ENCODE measurements around the gene TRAPPC5. TPM values are rescaled to one million over a fixed set of nuclear protein-coding genes. Genes with fewer than 3 reads are reported as not detected.

TRAPPC5 gene
- total and polyA plus RNA-seq, 2 experiments from 2014 or later = 78.3 to 252 TPM

- TF ChIP-seq ZNF114 (CRISPR knock-in tag; IDR thresholded peaks at IDR 0.05) (no peak), EZH2phosphoT487 (IDR thresholded peaks at IDR 0.05; ENCODE audit: unreplicated experiment) (no peak), POLR2AphosphoS5 (IDR thresholded peaks at IDR 0.05; ENCODE audit: low read depth) (no peak)
Observed at GRCh38 chr19:7706955-7707456, 26.4 kb downstream of the TRAPPC5 start (continued).

DNA sequence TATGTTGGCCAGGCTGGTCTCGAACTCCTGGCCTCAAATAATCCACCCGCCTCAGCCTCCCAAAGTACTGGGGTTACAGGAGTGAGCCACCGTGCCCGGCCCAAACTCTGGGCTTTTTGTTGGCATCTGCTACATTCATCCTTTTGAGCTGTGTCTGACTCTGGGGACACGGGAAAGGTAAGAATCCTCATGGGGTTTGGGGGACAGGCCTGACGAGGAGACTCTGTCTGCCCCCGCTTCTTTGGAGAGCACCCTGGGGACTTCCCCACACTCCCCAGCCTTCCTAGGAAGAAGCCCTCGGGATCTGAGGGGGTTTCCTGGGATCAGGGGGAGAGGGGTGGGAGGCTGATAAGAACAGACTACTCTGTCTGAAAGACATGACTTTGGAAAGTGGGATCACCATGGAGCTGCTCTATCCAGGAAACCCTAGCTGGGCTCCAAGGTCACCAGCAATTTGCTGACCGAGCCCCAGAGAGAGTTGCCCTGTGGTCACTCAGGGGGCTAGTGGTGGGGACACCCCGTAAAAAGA, 29.4 kb downstream of the TRAPPC5 start:
- no peaks in the 10 kb centered on the region for H3K36me3 ChIP-seq (ENCODE audit: insufficient read depth)
- TF ChIP-seq EZH2phosphoT487 (IDR thresholded peaks at IDR 0.05; ENCODE audit: unreplicated experiment) (no peak), ZNF462 (CRISPR knock-in tag; IDR thresholded peaks at IDR 0.05) (no peak), POLR2AphosphoS5 (IDR thresholded peaks at IDR 0.05; ENCODE audit: low read depth) (no peak), NANOG (IDR thresholded peaks at IDR 0.05; ENCODE audit: borderline replicate concordance) (no peak), ZNF331 (CRISPR knock-in tag; IDR thresholded peaks at IDR 0.05; ENCODE audit: low read depth) (no peak), ZNF114 (CRISPR knock-in tag; IDR thresholded peaks at IDR 0.05) (no peak), STAT1 (IDR thresholded peaks at IDR 0.05; ENCODE audit: unreplicated experiment) (no peak), EZH2 (IDR thresholded peaks at IDR 0.05; ENCODE audit: low read depth, unreplicated experiment) (no peak), JUNB (IDR thresholded peaks at IDR 0.05; ENCODE audit: unreplicated experiment) (no peak), ETS1 (IDR thresholded peaks at IDR 0.05) (no peak), REST (IDR thresholded peaks at IDR 0.05; ENCODE audit: unreplicated experiment) (no peak), CREB1 (CRISPR knock-in tag; IDR thresholded peaks at IDR 0.05; ENCODE audit: low read depth) (no peak)
- TF ChIP-seq, protein P1, sequence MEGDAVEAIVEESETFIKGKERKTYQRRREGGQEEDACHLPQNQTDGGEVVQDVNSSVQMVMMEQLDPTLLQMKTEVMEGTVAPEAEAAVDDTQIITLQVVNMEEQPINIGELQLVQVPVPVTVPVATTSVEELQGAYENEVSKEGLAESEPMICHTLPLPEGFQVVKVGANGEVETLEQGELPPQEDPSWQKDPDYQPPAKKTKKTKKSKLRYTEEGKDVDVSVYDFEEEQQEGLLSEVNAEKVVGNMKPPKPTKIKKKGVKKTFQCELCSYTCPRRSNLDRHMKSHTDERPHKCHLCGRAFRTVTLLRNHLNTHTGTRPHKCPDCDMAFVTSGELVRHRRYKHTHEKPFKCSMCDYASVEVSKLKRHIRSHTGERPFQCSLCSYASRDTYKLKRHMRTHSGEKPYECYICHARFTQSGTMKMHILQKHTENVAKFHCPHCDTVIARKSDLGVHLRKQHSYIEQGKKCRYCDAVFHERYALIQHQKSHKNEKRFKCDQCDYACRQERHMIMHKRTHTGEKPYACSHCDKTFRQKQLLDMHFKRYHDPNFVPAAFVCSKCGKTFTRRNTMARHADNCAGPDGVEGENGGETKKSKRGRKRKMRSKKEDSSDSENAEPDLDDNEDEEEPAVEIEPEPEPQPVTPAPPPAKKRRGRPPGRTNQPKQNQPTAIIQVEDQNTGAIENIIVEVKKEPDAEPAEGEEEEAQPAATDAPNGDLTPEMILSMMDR (conservative IDR thresholded peaks at IDR 0.05; ENCODE audit: low read depth in 2 of 2) = no peak

More for the DNA sequence above, 29.4 kb downstream of the TRAPPC5 start:
- no peak overlapping the region for H2AFZ ChIP-seq
- H3K27ac Mint-ChIP-seq = no peak overlapping the region
- no peaks in the 10 kb centered on the region for H3K4me1 Mint-ChIP-seq
- no peaks in the 10 kb centered on the region for H3K27me3 ChIP-seq (ENCODE audit: insufficient read depth)
- no peak overlapping the region for H3K4me2 ChIP-seq
- no peak overlapping the region for H3K4me3 ChIP-seq
- H3K4me3 Mint-ChIP-seq = no peak overlapping the region
- H3K79me2 ChIP-seq (replicated peaks; ENCODE audit: insufficient read depth) = no peaks in the 10 kb centered on the region
- H3K27me3 Mint-ChIP-seq (ENCODE audit: insufficient read depth, low read depth, poor library complexity) = peaks cover 13% of the 10 kb centered on the region
- DNase-seq (ENCODE audit: low spot score) (no peak), ATAC-seq (no peak)
- no peaks in the 10 kb centered on the region for H3K9me2 ChIP-seq (ENCODE audit: insufficient read depth)
- H3K4me1 ChIP-seq (ENCODE audit: insufficient read depth) = no peaks in the 10 kb centered on the region
- no peaks in the 10 kb centered on the region for H4K20me1 ChIP-seq (replicated peaks; ENCODE audit: insufficient read depth)
- no peaks in the 10 kb centered on the region; the same call in 2 of the 3 replicates for H3K36me3 Mint-ChIP-seq (ENCODE audit: low read depth)
- no peaks in the 10 kb centered on the region for H3F3A ChIP-seq (replicated peaks; ENCODE audit: low read depth)
- H3K9me3 Mint-ChIP-seq = no peaks in the 10 kb centered on the region
- no peak overlapping the region for H3K27ac ChIP-seq (ENCODE audit: low read depth)
